ENCODE results near the gene SBF2. TPM values are rescaled to one million over a fixed set of nuclear protein-coding genes. Genes with fewer than 3 reads are reported as not detected.
A peak's percentile ranks its signal among the peaks of the same experiment; 100 is the strongest.

Gene SBF2
- total and polyA plus RNA-seq, 9 of the 15 experiments (the other 6 are each of a cell fraction or from before 2014, with no cell fraction given) = 0.80 to 9.5 (median 5.0) TPM

- TF ChIP-seq PKNOX1 (IDR thresholded peaks at IDR 0.05) (peak; percentile 72), MEIS2 (IDR thresholded peaks at IDR 0.05; ENCODE audit: partially characterized antibody) (peak; percentile 70), ZNF24 (IDR thresholded peaks at IDR 0.05) (no peak)
- TF ChIP-seq, protein P1, sequence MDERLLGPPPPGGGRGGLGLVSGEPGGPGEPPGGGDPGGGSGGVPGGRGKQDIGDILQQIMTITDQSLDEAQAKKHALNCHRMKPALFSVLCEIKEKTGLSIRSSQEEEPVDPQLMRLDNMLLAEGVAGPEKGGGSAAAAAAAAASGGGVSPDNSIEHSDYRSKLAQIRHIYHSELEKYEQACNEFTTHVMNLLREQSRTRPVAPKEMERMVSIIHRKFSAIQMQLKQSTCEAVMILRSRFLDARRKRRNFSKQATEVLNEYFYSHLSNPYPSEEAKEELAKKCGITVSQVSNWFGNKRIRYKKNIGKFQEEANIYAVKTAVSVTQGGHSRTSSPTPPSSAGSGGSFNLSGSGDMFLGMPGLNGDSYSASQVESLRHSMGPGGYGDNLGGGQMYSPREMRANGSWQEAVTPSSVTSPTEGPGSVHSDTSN (CRISPR knock-in tag; IDR thresholded peaks at IDR 0.05; ENCODE audit: low read depth) = no peak
- TF ChIP-seq, protein P1 (tag; conservative IDR thresholded peaks at IDR 0.05; ENCODE audit: low read depth) = peak; percentile 54; the same call in 1 of the 2 replicates
- H2AFZ ChIP-seq (ENCODE audit: low read depth, low read length) = no peak overlapping the region
- DNase-seq (ENCODE audit: extremely low read depth in 1 of 4, low spot score in 3 of 4) = no peak
- no peaks in the 10 kb centered on the region for H3K9me1 ChIP-seq (ENCODE audit: control insufficient read depth, insufficient read depth, low read length)
- H3K36me3 ChIP-seq (ENCODE audit: control insufficient read depth, insufficient read depth, low read length) = no peaks in the 10 kb centered on the region
- no peak overlapping the region for H3K9ac ChIP-seq (ENCODE audit: insufficient read depth in 1 of 2, low read depth in 2 of 2, low read length in 2 of 2)
- intact Hi-C loops (cut with micrococcal nuclease) (no loop called here), in situ Hi-C loops (cut with MboI) (no loop called here)
- POLR2A ChIA-PET = no interaction called here
- BruUV-seq (replicated peaks) = no TSS peak
- no peak for ATAC-seq
- no peaks in the 10 kb centered on the region for H3K27me3 ChIP-seq (ENCODE audit: control insufficient read depth in 2 of 2, insufficient read depth in 2 of 2, low read length in 2 of 2)
- no peak overlapping the region for H3K4me3 ChIP-seq
- no peak overlapping the region for H3K27ac ChIP-seq (ENCODE audit: extremely low read depth, low read depth, low read length)
- no peak for FAIRE-seq
- no peaks in the 10 kb centered on the region for H3K79me2 ChIP-seq (ENCODE audit: control insufficient read depth, insufficient read depth, low read length)
- H3K9me3 ChIP-seq (replicated peaks; ENCODE audit: control insufficient read depth, insufficient read depth, low read depth, low read length) = no peaks in the 10 kb centered on the region
- WGBS (ENCODE audit: insufficient coverage, low coverage, missing lambda C conversion rate) = 0% methylated on average over 1 of the region's 1 CpG
- no peaks in the 10 kb centered on the region for H3K4me1 ChIP-seq (replicated peaks in 1 of 2; ENCODE audit: control insufficient read depth in 2 of 2, insufficient read depth in 2 of 2, low read length in 2 of 2)
- no peaks in the 10 kb centered on the region for H4K20me1 ChIP-seq (replicated peaks; ENCODE audit: control insufficient read depth, insufficient read depth, low read length)
- CTCF ChIA-PET (ENCODE audit: low intra/inter-chr PET ratio) = no interaction called here
- no peak overlapping the region for H3K4me2 ChIP-seq (ENCODE audit: insufficient read depth, low read length)
These were observed 342.2 kb downstream of the SBF2 start for GRCh38 chr11:9951807-9952206.
